GM21447 (cell line): ENCODE measurements around the gene RDH5.
"Not testable (repeated sequence)": the region's sequence is repeated elsewhere in the genome, so short reads cannot be mapped to it uniquely, and the experiment has no call there.

Experiments used
- ATAC-seq: cut with Tn5 transposase; IDR thresholded peaks from one replicate; pipeline ENCODE4 v1.9.1; 2021; ENCODE audit not compliant: unreplicated experiment

The RDH5 gene

DNA sequence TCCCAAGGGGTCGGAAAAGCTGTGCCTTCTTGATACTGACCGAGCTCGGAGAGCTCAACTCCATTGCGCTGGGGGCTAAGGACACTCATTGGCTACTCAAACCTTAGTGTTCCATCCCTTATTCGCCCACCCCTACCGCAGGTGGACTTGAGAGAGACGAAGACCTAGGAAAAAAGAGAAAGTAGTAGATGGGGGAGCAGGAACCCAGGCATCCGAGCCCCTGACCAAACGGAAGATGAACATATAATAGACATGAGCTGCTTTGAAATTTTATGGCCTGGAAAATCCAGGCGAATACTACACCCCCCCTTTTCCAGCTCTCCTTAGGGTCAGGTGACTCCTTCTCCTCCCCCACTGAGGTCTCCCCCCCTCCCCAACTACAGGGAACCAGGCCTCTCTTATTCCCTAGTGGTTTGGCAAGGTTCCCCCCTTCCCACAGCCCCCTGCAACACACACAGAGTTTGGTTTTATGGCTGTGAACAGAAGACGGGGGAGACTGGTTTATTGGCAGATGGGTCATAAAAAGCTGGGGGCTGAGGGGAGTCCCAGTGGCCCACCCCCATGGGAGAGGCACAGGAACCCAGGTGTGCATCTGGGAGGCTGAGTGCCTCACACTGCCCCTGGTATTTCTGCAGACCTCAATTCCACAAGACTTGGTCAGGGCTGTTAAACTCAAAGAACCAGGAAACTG, 24.3 kb downstream of the RDH5 start:
- ATAC-seq: no peak

DNA sequence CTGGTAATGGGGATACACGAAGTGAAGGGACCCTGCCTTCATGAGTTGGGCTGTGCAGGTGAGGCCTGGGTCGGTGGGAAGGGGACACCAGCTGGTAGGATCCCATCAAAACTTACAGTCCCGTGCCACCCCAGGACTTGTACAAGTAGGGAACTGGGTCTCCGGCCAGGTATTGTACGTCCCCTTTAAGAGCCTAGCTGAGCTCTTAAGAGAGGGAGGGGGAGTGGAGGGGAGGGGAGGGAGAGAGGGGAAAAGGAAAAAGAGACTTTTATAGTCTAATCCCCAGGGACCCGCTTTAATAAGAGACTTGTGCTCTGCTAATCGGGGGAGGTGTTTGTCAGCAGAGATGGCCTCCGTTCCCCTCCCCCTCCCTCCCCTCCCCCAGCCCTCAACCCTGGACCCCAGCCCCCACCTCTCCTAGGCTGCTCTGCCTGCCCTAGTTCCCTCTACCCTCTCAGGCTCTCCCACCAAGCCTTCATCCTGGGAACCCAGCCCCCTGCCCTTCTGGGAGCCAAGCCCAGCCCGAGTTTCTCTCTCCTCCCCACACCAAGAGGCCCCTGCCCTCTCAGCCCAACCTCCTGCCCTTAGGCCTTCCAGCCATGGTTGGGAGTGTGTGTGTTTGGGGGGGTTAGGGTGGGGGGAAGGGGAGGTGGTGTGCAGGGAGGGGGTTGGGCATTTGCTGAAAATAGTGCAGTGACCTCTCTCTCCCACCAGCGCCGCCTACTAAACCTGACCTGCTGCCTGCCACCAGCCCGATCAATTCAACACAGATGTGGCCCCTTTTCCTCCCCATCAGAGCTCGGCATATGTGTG, 25.4 kb downstream of the RDH5 start:
- no peak for ATAC-seq

DNA sequence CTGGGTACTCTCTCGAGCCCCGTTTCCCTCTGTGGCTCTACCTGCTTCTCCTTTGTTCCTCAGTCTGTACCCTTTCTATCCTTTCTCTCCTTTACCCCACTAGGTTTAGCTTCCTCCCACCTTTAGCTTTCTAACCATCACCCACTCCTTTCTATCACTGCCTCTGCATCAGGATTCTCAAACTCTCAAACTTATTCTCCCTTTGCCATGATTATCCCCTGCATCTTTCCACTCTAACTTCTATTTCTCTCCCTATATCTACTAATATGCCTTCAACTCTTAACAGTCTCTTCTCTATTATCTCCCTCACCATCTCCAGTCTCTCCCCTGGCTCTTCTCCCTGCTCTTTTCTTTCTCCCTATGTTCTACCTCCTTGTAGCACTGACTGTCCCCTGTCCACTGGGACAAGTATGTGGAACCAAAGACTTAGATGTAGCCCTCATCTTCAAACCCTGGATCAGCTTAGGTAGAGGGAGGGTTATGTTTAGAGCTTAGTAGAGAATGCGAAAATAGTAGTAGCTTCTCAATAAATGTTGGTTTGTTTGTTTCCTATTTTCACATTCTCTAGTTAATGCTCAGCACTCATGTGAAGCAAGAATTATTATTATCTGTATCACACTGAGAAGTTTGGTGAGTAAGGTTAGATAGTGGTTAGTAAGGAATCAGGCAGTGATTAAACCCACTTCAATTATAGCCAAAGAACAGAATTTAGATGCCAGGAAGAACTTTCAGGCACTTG, 26.1 kb downstream of the RDH5 start:
- no peak for ATAC-seq

DNA sequence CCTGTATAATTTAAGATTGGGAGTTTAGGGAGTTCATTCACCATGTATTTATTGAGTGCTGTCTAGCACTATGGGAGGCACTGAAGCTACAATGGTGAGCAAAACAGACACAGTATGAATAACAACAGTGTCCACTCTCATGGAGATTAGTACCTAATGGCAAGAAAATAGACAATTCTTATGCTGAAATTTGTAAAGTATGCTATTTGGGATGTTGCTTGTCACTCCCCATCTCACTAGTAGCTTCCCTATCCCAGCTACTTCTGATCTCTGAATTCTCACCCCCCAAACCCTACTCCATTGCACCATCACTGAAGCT, 26.7 kb downstream of the RDH5 start:
- no peak for ATAC-seq

DNA sequence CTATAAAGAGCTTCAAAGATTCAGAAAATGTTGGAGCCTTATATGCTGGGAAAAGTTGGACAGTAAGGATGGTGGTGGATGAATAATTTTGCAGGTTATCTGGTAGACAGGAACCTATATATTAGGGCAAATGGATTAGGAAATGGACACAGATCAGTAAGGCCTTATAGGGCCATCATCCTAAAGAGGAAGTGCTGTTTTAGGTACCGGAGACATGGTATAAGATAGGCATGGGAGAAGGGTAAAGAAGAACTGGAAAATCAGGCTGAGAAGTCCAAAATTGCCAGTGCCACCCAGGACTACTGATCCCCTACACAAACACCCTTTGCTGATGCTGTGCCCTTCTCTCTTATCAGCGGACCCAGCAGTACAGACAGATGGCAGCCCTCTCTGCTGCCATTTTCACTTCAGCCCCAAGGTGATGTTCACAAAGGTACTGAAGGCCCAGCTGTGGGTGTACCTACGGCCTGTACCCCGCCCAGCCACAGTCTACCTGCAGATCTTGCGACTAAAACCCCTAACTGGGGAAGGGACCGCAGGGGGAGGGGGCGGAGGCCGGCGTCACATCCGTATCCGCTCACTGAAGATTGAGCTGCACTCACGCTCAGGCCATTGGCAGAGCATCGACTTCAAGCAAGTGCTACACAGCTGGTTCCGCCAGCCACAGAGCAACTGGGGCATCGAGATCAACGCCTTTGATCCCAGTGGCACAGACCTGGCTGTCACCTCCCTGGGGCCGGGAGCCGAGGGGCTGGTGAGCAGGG, 28.2 kb downstream of the RDH5 start:
- no peak for ATAC-seq

DNA sequence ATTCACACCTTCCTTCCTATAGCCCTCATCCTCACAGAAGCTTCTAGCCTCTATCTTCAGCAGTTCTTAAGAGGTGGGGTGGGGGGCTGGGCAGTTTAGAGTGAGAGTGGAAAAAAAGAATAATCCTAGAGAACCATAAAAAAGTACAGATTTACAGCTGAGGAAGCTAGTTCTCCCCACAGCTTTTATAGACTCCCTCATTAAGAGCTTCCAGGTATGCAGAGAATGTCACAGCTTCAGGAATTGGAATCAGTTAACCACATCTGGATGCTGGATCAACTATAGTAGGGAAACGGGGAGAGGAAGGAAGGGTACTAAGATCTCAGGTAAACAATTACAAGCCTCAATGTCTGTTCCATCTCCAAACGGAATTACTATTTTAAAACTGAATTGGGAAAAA, 35.1 kb downstream of the RDH5 start:
- ATAC-seq: no peak

DNA sequence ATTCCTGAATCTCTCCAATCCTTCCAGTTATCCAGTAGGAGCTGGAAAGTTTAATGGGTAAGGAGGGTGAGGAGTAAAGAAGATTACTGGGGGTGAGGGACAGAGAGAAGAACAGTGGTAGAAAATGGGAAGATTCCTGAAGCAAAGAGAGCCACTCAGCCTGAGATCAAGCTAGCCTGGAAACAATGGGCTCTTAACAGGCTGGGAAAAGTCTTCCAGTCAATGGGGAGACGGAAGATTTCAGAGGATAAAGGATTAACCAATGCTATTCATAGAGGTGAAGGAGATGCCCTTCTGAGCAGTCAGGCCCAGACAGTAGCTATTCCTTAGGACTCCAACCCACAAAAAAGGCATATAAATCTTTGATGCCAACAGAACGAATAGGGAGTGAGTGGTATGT, 37.5 kb downstream of the RDH5 start:
- ATAC-seq: no peak

DNA sequence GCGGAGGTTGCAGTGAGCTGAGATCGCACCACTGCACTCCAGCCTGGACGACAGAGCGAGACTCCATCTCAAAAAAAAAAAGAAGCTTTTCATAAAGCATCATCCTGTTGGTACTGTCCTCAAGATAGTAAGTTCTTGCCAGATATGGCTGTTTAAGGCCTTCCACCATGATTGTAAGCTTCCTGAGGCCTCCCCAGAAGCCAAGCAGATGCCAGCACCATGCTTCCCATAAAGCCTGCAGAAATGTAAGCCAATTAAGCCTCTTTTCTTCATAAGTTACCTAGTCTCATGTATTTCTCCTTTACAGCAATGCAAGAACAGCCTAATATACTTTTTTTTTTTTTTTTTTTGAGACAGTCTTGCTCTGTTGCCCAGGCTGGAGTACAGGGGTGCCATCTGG, 38.4 kb downstream of the RDH5 start:
- not testable (repeated sequence) for ATAC-seq

DNA sequence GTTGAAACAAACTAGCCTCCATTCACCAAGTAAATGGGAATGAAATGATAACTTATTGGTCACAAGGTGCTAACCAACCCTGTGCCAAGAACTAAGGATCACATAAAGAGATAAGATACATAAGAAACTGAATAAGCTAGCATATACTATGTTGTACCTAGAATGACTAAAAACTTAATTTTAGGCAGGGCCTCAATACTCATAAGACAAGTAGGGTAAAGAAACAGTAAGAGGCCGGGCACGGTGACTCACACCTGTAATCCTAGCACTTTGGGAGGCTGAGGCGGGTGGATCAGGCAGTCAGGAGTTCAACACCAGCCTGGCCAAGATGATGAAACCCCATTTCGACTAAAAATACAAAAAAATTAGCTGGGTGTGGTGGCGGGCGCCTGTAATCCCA, 40.5 kb downstream of the RDH5 start:
- ATAC-seq: no peak

DNA sequence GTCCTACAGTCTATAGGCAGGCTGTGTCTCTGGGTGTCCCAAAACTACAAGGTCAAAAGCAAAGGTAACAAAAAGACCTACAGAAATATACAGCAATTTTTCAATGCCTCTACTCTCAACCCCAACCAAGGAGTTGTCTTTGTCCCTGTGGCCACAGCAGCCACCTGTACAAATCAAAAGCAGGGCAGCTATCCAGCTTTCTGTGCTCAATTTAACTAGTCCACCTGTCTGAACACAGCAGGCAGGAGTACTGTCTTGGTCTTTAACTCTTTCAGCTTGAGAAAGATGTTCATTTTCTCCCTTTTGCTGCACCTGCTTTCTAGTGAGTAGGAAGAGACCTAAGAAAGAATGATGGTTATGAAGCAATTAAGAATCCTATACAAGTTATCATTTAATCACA, 42.5 kb downstream of the RDH5 start:
- ATAC-seq: no peak

DNA sequence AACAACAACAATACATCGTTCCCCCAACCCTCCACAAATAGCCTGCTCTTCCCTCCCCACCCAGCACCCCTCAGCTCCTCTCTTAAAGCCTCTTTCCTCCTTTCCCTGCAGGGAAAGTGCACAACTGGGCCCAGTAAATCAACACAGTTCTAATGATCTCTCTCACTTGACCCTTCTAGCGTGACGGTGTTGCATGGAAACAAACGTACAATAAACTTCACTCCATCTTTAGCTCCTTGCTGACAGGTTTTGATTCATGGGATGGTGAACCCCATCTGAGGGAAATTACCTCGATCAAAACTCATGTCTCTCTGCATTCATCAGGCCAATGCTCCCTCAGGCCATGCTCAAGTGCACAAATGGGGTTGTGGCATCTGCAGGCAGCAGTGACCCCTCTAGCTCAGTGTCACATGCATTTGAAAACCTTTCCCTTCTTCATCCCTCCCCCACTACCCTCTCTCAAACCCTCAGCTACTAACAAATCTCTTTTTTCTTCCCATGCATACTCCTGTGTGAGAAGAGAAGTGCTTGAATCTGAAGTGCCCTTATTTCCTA, 45.6 kb downstream of the RDH5 start:
- no peak for ATAC-seq

DNA sequence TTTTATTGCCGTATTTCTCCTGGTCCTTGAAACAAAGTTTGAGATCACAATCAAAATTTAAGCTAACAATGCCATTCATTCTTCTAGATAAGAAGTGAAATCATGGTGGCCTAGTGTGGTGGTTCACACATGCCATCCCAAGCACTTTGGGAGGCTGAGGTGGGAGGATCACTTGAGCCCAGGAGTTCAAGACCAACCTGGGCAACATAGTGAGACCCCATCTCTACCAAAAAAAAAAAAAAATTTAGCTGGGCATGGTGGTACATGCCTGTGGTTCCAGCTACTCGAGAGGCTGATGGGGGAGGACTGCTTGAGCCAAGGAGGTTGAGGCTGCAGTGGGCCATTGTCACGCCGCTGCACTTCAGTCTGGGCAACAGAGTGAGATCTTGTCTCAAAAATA, 47.0 kb downstream of the RDH5 start:
- no peak for ATAC-seq

DNA sequence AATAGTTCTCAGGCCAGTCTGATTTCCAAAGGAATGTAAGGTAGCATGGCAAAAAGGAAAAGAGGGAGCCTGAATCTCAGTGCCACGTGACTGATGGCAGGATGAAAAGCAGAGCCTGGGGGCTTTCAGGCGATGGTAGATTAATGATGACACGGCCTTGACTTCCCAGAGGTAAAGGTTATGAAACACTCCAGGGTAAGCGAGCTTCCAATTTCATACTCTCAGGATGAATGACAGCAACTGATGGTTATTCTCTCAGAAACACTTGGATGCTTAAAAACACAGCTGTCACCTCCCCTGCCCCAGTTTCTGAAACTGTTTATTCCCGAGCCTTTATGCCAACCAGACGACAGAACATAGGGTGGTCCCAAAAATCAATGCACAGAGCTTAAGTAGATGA, 51.5 kb downstream of the RDH5 start:
- ATAC-seq: no peak
